GM12892 (cell line): ENCODE results near the gene P2RY6.

Experiments used
- POLR2A ChIP-seq: IDR thresholded peaks from 2 replicates; pipeline ENCODE4 v1.6.1; 2011; ENCODE audit warnings: low read depth, low read length, control low read depth
- POLR2AphosphoS5 ChIP-seq: IDR thresholded peaks from 2 replicates; pipeline ENCODE4 v1.6.1; 2011; ENCODE audit warnings: low read depth, low read length, control low read depth

DNA sequence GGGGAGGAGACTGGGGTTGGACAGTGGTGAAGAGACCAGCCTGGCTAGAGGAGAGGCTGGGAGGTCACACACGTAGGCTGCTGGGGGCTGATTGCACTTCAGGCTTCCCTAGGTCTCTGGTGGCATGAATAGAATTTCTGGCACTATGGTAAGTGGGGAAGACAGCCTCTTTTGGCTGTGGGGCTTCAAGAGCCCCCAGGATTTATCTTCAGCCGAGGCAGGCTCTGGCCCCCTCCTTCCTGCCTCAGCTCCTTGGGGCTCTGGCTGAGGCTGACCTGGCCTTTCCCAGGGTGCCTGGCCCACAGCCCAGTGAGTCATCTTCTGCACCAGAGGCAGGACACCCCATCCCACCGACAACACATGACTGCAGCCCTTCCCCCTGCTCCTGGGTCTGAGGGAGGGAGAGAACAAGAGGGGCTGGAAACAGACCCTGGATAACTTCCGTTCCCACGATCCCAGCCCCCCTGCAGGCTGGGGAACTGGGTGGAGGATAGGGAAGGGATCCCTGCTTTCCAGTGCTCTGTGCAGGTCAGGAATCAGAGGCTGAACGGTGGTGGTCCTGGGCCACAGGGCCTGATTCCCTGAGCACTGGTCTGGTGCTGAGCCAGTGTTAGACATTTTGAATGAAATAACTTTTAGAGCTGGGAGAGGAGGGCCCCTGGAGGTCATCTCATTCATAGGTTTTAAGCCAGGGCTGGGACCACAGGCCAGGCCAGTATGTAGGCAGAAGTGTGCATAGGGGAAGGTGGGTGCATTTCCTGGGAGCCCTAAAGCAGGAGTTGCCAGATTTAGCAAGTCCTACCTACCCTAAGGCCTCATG, 62.5 kb downstream of the P2RY6 start:
- no peak for TF ChIP-seq POLR2A
- TF ChIP-seq POLR2AphosphoS5 = no peak
